ENCODE results near the gene CIDEC. TPM values are rescaled to one million over a fixed set of nuclear protein-coding genes. Genes with fewer than 3 reads are reported as not detected.

CIDEC gene
- under 1 TPM in 1 of 2 donors, not detected in 1; 0.65 TPM for total RNA-seq

GRCh38 chr3:9879830-9880549 lies at the start of gene CIDEC:
TSS of gene CIDEC (minus strand) at chr3:9880253. CDS start at chr3:9878486, 1,767 bp downstream.
- H3K27me3 Mint-ChIP-seq (ENCODE audit: low read depth) = no peaks in the 10 kb centered on the region
- no peak within 1 kb of the TSS for H3K27ac Mint-ChIP-seq
- no peak for DNase-seq
- no peaks in the 10 kb centered on the region for H3K9me3 Mint-ChIP-seq
- H3K36me3 Mint-ChIP-seq (ENCODE audit: insufficient read depth in 2 of 2) = no peaks in the 10 kb centered on the region
- no peak within 1 kb of the TSS for H3K4me3 Mint-ChIP-seq
- no peak for ATAC-seq (replicated peaks in 1 of 2)
- H3K4me1 Mint-ChIP-seq (ENCODE audit: low read depth) = no peaks in the 10 kb centered on the region

GRCh38 chr3:9928158-9928557 lies 48.1 kb upstream of the CIDEC start:
- H3K27me3 Mint-ChIP-seq (ENCODE audit: low read depth) = peaks cover 8% of the 10 kb centered on the region
- no peaks in the 10 kb centered on the region for H3K36me3 Mint-ChIP-seq (ENCODE audit: insufficient read depth in 2 of 2)
- H3K4me3 Mint-ChIP-seq = no peak overlapping the region
- no peak overlapping the region for H3K27ac Mint-ChIP-seq
- DNase-seq (no peak), ATAC-seq (replicated peaks in 1 of 2) (no peak)
- H3K9me3 Mint-ChIP-seq = no peaks in the 10 kb centered on the region
- peaks cover 12% of the 10 kb centered on the region for H3K4me1 Mint-ChIP-seq (ENCODE audit: low read depth)

- H3K36me3 Mint-ChIP-seq (ENCODE audit: insufficient read depth in 2 of 2) = no peaks in the 10 kb centered on the region
- H3K9me3 Mint-ChIP-seq = no peaks in the 10 kb centered on the region
- H3K4me3 Mint-ChIP-seq = no peak overlapping the region
- no peak for ATAC-seq (replicated peaks in 1 of 2)
- DNase-seq = no peak
- H3K27ac Mint-ChIP-seq = no peak overlapping the region
- H3K4me1 Mint-ChIP-seq (ENCODE audit: low read depth) = peaks cover 13% of the 10 kb centered on the region
- H3K27me3 Mint-ChIP-seq (ENCODE audit: low read depth) = no peaks in the 10 kb centered on the region
These were observed 38.4 kb upstream of the CIDEC start for GRCh38 chr3:9918261-9919038.

- H3K4me1 Mint-ChIP-seq (ENCODE audit: low read depth) = peaks cover 14% of the 10 kb centered on the region
- H3K27me3 Mint-ChIP-seq (ENCODE audit: low read depth) = no peaks in the 10 kb centered on the region
- no peak for DNase-seq
These were observed 37.8 kb upstream of the CIDEC start for GRCh38 chr3:9917820-9918219.

GRCh38 chr3:9916734-9917680 lies 37.0 kb upstream of the CIDEC start, which contains the start of gene IL17RC:
TSS of gene IL17RC (plus strand) at chr3:9917098. CDS start at chr3:9917316, 218 bp downstream.
- peak within 1 kb of the TSS; percentile 75 to 76 for H3K4me3 Mint-ChIP-seq
- peaks cover 22% of the 10 kb centered on the region for H3K4me1 Mint-ChIP-seq (ENCODE audit: low read depth)
- H3K27me3 Mint-ChIP-seq (ENCODE audit: low read depth) = peaks cover 5% of the 10 kb centered on the region
- ATAC-seq (replicated peaks in 1 of 2) (peak; percentile 68 to 74), DNase-seq (peak; percentile 38 to 61)
- no peak within 1 kb of the TSS for H3K27ac Mint-ChIP-seq
- H3K9me3 Mint-ChIP-seq = no peaks in the 10 kb centered on the region
- peaks cover 0 to 2% of the 10 kb centered on the region in 2 donors for H3K36me3 Mint-ChIP-seq (ENCODE audit: insufficient read depth in 2 of 2)

More at GRCh38 chr3:9917820-9918219, 37.8 kb upstream of the CIDEC start:
- Mint-ChIP-seq H3K4me3 (peak overlapping the region in 1 of 2 donors; percentile 17), H3K36me3 (ENCODE audit: insufficient read depth in 2 of 2) (no peaks in the 10 kb centered on the region), H3K27ac (no peak overlapping the region), H3K9me3 (no peaks in the 10 kb centered on the region)
- no peak for ATAC-seq (replicated peaks in 1 of 2)

- peaks cover 23% of the 10 kb centered on the region for H3K4me1 Mint-ChIP-seq (ENCODE audit: low read depth)
- no peak overlapping the region for H3K27ac Mint-ChIP-seq
- no peaks in the 10 kb centered on the region for H3K9me3 Mint-ChIP-seq
- ATAC-seq (replicated peaks in 1 of 2) (no peak), DNase-seq (no peak)
- H3K36me3 Mint-ChIP-seq (ENCODE audit: insufficient read depth in 2 of 2) = peaks cover 0 to 2% of the 10 kb centered on the region in 2 donors
- peak overlapping the region; percentile 69 to 76 for H3K4me3 Mint-ChIP-seq
- H3K27me3 Mint-ChIP-seq (ENCODE audit: low read depth) = peaks cover 12% of the 10 kb centered on the region
These were observed 36.3 kb upstream of the CIDEC start for GRCh38 chr3:9916346-9916733.

GRCh38 chr3:9915254-9916141 lies 35.4 kb upstream of the CIDEC start:
- Mint-ChIP-seq H3K27ac (no peak overlapping the region), H3K36me3 (ENCODE audit: insufficient read depth in 2 of 2) (peaks cover 0 to 2% of the 10 kb centered on the region in 2 donors), H3K27me3 (ENCODE audit: low read depth) (peaks cover 15% of the 10 kb centered on the region), H3K9me3 (no peaks in the 10 kb centered on the region), H3K4me3 (peak overlapping the region; percentile 75 to 76), H3K4me1 (ENCODE audit: low read depth) (peaks cover 23% of the 10 kb centered on the region)
- DNase-seq (peak; percentile 46 to 50), ATAC-seq (replicated peaks in 1 of 2) (peak; percentile 60 to 67)

- H3K36me3 Mint-ChIP-seq (ENCODE audit: insufficient read depth in 2 of 2) = peaks cover 0 to 2% of the 10 kb centered on the region in 2 donors
- H3K27ac Mint-ChIP-seq = no peak overlapping the region
- peak overlapping the region; percentile 75 to 76 for H3K4me3 Mint-ChIP-seq
- no peak for ATAC-seq (replicated peaks in 1 of 2)
- peaks cover 15% of the 10 kb centered on the region for H3K27me3 Mint-ChIP-seq (ENCODE audit: low read depth)
- DNase-seq = no peak
- peaks cover 26% of the 10 kb centered on the region for H3K4me1 Mint-ChIP-seq (ENCODE audit: low read depth)
- no peaks in the 10 kb centered on the region for H3K9me3 Mint-ChIP-seq
These were observed 34.7 kb upstream of the CIDEC start for GRCh38 chr3:9914559-9915253.

- H3K27ac Mint-ChIP-seq = no peak overlapping the region
- H3K9me3 Mint-ChIP-seq = no peaks in the 10 kb centered on the region
- H3K4me1 Mint-ChIP-seq (ENCODE audit: low read depth) = peaks cover 33% of the 10 kb centered on the region
- H3K4me3 Mint-ChIP-seq = no peak overlapping the region
- no peak for ATAC-seq (replicated peaks in 1 of 2)
- peaks cover 0 to 2% of the 10 kb centered on the region in 2 donors for H3K36me3 Mint-ChIP-seq (ENCODE audit: insufficient read depth in 2 of 2)
- H3K27me3 Mint-ChIP-seq (ENCODE audit: low read depth) = peaks cover 15% of the 10 kb centered on the region
- no peak for DNase-seq
These were observed 34.0 kb upstream of the CIDEC start for GRCh38 chr3:9914011-9914410.

GRCh38 chr3:9913601-9914000 lies 33.5 kb upstream of the CIDEC start:
- ATAC-seq (replicated peaks in 1 of 2) (no peak), DNase-seq (no peak)
- H3K36me3 Mint-ChIP-seq (ENCODE audit: insufficient read depth in 2 of 2) = peaks cover 0 to 2% of the 10 kb centered on the region in 2 donors
- peaks cover 15% of the 10 kb centered on the region for H3K27me3 Mint-ChIP-seq (ENCODE audit: low read depth)
- no peak overlapping the region for H3K27ac Mint-ChIP-seq
- H3K4me1 Mint-ChIP-seq (ENCODE audit: low read depth) = peaks cover 35% of the 10 kb centered on the region
- H3K4me3 Mint-ChIP-seq = no peak overlapping the region
- H3K9me3 Mint-ChIP-seq = no peaks in the 10 kb centered on the region

GRCh38 chr3:9912294-9912935 lies 32.4 kb upstream of the CIDEC start:
- Mint-ChIP-seq H3K27me3 (ENCODE audit: low read depth) (peaks cover 20% of the 10 kb centered on the region), H3K9me3 (no peaks in the 10 kb centered on the region), H3K27ac (no peak overlapping the region), H3K36me3 (ENCODE audit: insufficient read depth in 2 of 2) (peaks cover 0 to 2% of the 10 kb centered on the region in 2 donors), H3K4me1 (ENCODE audit: low read depth) (peaks cover 35% of the 10 kb centered on the region), H3K4me3 (peak overlapping the region in 1 of 2 donors; percentile 5)
- no peak for DNase-seq
- peak; percentile 12 to 31 for ATAC-seq (replicated peaks in 1 of 2)

Data from activated T-cell treated with anti-CD3 and anti-CD28 coated beads, Interleukin-2, amount 50 U/mL, for 72 hours (primary cell).